ENCODE results near the gene TEDC2. TPM values are rescaled to one million over a fixed set of nuclear protein-coding genes. Genes with fewer than 3 reads are reported as not detected.

Gene TEDC2
- total RNA-seq, 4 donors from 2014 or later = 1.3 to 2.5 (median 1.8) TPM; not detected in 1

- TF ChIP-seq EP300 (IDR thresholded peaks at IDR 0.05) (no peak), POLR2A (IDR thresholded peaks at IDR 0.05) (no peak)
- TF ChIP-seq, protein P1, sequence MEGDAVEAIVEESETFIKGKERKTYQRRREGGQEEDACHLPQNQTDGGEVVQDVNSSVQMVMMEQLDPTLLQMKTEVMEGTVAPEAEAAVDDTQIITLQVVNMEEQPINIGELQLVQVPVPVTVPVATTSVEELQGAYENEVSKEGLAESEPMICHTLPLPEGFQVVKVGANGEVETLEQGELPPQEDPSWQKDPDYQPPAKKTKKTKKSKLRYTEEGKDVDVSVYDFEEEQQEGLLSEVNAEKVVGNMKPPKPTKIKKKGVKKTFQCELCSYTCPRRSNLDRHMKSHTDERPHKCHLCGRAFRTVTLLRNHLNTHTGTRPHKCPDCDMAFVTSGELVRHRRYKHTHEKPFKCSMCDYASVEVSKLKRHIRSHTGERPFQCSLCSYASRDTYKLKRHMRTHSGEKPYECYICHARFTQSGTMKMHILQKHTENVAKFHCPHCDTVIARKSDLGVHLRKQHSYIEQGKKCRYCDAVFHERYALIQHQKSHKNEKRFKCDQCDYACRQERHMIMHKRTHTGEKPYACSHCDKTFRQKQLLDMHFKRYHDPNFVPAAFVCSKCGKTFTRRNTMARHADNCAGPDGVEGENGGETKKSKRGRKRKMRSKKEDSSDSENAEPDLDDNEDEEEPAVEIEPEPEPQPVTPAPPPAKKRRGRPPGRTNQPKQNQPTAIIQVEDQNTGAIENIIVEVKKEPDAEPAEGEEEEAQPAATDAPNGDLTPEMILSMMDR (IDR thresholded peaks at IDR 0.05) = no peak
- Histone ChIP-seq H3K4me3 (no peak overlapping the region), H3K27me3 (no peaks in the 10 kb centered on the region), H3K27ac (no peak overlapping the region), H3K4me1 (peaks cover 0 to 7% (median 0%) of the 10 kb centered on the region in 4 donors), H3K9me3 (no peaks in the 10 kb centered on the region), H3K36me3 (peaks cover 0 to 81% (median 0%) of the 10 kb centered on the region in 3 donors)
- 94% methylated on average over 8 of the region's 8 CpGs for whole genome bisulfite sequencing, 2 donors
- DNase-seq (ENCODE audit: low spot score in 2 of 2) = no peak
These were observed 7.3 kb upstream of the TEDC2 start for GRCh38 chr16:2452650-2453049.

GRCh38 chr16:2455081-2455845 is 4.6 kb upstream of the TEDC2 start:
- Histone ChIP-seq H3K9me3 (no peaks in the 10 kb centered on the region), H3K36me3 (peaks cover 0 to 58% (median 0%) of the 10 kb centered on the region in 3 donors), H3K4me1 (peaks cover 0 to 19% (median 8%) of the 10 kb centered on the region in 4 donors), H3K27me3 (no peaks in the 10 kb centered on the region), H3K27ac (no peak overlapping the region), H3K4me3 (no peak overlapping the region)
- WGBS, 2 donors = 88 to 91% methylated on average over 19 to 28 of the region's 28 CpGs
- TF ChIP-seq POLR2A (IDR thresholded peaks at IDR 0.05) (no peak), EP300 (IDR thresholded peaks at IDR 0.05) (no peak)
- TF ChIP-seq, protein P1 (IDR thresholded peaks at IDR 0.05) = no peak
- DNase-seq (ENCODE audit: low spot score in 2 of 2) = no peak

- no peaks in the 10 kb centered on the region for H3K9me3 ChIP-seq
- WGBS, 2 donors = 89 to 93% methylated on average over 15 to 18 of the region's 21 CpGs
- peaks cover 0 to 24% (median 9%) of the 10 kb centered on the region in 4 donors for H3K4me1 ChIP-seq
- H3K4me3 ChIP-seq = no peak overlapping the region
- DNase-seq (ENCODE audit: low spot score in 2 of 2) = no peak
- no peaks in the 10 kb centered on the region for H3K27me3 ChIP-seq
- TF ChIP-seq EP300 (IDR thresholded peaks at IDR 0.05) (no peak), POLR2A (IDR thresholded peaks at IDR 0.05) (no peak)
- TF ChIP-seq, protein P1 (IDR thresholded peaks at IDR 0.05) = no peak
- peaks cover 0 to 44% (median 0%) of the 10 kb centered on the region in 3 donors for H3K36me3 ChIP-seq
- no peak overlapping the region for H3K27ac ChIP-seq
These were observed 3.3 kb upstream of the TEDC2 start for GRCh38 chr16:2456551-2457153.

DNA sequence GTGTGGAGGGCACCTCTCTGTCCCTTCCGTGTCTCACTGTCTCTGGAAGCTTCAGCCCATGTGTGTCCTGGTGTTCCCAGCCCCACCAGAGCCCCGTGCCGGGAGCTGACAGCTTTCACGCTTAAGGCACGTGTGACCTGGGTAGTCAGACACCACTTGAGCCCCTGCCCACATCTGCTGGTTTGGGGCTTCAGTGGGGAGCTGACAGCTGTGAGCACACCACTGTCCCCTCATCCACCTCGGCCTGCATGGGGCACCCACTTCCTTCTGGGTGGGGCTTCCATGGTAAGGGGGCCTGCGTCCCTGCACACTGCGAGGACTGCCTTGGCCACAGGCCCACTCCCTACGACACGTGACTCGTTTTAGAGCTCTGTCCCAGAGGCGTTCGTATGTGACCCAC is 2.6 kb upstream of the TEDC2 start:
- H3K27me3 ChIP-seq = no peaks in the 10 kb centered on the region
- DNase-seq (ENCODE audit: low spot score in 2 of 2) = no peak
- peaks cover 0 to 38% (median 0%) of the 10 kb centered on the region in 3 donors for H3K36me3 ChIP-seq
- no peak overlapping the region for H3K27ac ChIP-seq
- H3K4me1 ChIP-seq = peaks cover 0 to 24% (median 9%) of the 10 kb centered on the region in 4 donors
- H3K4me3 ChIP-seq = no peak overlapping the region
- no peaks in the 10 kb centered on the region for H3K9me3 ChIP-seq
- 70 to 71% methylated on average over 13 of the region's 13 CpGs for WGBS, 2 donors
- TF ChIP-seq, protein P1 (IDR thresholded peaks at IDR 0.05) = no peak
- TF ChIP-seq POLR2A (IDR thresholded peaks at IDR 0.05) = no peak
- TF ChIP-seq EP300 (IDR thresholded peaks at IDR 0.05) = no peak

DNA sequence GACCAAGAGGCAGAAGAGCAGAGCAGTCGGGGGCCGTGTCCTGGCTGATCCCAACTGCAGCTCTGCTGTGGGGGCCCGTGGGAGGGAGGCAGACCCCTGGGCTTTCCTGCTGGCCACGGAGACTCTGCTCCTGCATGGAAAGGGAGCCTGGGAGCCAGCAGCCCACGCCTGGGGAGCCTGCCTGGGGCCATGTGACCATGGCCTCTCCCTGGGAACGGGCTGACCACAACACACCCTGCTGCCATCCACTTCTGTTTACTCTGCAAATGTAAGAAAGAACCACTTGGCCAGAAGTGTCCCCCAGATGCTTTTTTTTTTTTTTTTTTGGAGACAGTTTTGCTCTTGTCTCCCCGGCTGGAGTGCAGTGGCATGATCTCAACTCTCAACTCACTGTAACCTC is 2.0 kb upstream of the TEDC2 start:
- Histone ChIP-seq H3K9me3 (no peaks in the 10 kb centered on the region), H3K27me3 (no peaks in the 10 kb centered on the region), H3K4me3 (no peak overlapping the region), H3K27ac (no peak overlapping the region), H3K36me3 (peaks cover 0 to 33% (median 0%) of the 10 kb centered on the region in 3 donors), H3K4me1 (peaks cover 0 to 24% (median 9%) of the 10 kb centered on the region in 4 donors)
- DNase-seq (ENCODE audit: low spot score in 2 of 2) = no peak
- WGBS, 2 donors = 53 to 61% methylated on average over 7 of the region's 7 CpGs
- no peak for TF ChIP-seq EP300 (IDR thresholded peaks at IDR 0.05)
- no peak for TF ChIP-seq POLR2A (IDR thresholded peaks at IDR 0.05)
- TF ChIP-seq, protein P1 (IDR thresholded peaks at IDR 0.05) = no peak
